ENCODE measurements around the gene ADCY6. TPM values are rescaled to one million over a fixed set of nuclear protein-coding genes. Genes with fewer than 3 reads are reported as not detected.

Gene ADCY6
- total RNA-seq, 6 experiments from 2014 or later: 10.9 to 21.4 (median 14.4) TPM

GRCh38 chr12:48768736-48769135 lies 20.2 kb downstream of the ADCY6 start:
- WGBS (ENCODE audit: insufficient coverage, low coverage, low lambda C conversion rate, missing lambda C conversion rate): 97% methylated on average over 6 of the region's 9 CpGs
- H3K4me1 ChIP-seq: no peaks in the 10 kb centered on the region
- no peaks in the 10 kb centered on the region for H3K9me3 ChIP-seq
- ATAC-seq (no peak), DNase-seq (no peak)
- H3K36me3 ChIP-seq: peaks cover 4 to 41% (median 12%) of the 10 kb centered on the region in 4 donors
- no peak overlapping the region for H3K4me3 ChIP-seq
- intact Hi-C loops (cut with DNase I): no loop called here
- no peak for TF ChIP-seq CTCF (IDR thresholded peaks at IDR 0.05)
- TF ChIP-seq POLR2A (IDR thresholded peaks at IDR 0.05): no peak
- no peak overlapping the region for H3K27ac ChIP-seq
- H3K27me3 ChIP-seq: no peaks in the 10 kb centered on the region

- ATAC-seq: no peak
- H3K9me3 ChIP-seq: no peaks in the 10 kb centered on the region
- intact Hi-C loops (cut with DNase I): no loop called here
- peaks cover 4 to 35% (median 12%) of the 10 kb centered on the region in 4 donors for H3K36me3 ChIP-seq
- H3K4me1 ChIP-seq: no peaks in the 10 kb centered on the region
- no peaks in the 10 kb centered on the region for H3K27me3 ChIP-seq
- TF ChIP-seq POLR2A (IDR thresholded peaks at IDR 0.05) (no peak), CTCF (IDR thresholded peaks at IDR 0.05) (no peak)
- no peak overlapping the region for H3K27ac ChIP-seq
- H3K4me3 ChIP-seq: no peak overlapping the region
- WGBS (ENCODE audit: insufficient coverage, low coverage, low lambda C conversion rate, missing lambda C conversion rate): no CpG with 5 or more reads among the region's 2 CpGs
- DNase-seq: no peak
Measured at GRCh38 chr12:48768147-48768546, 20.7 kb downstream of the ADCY6 start.

GRCh38 chr12:48767521-48767920 lies 21.4 kb downstream of the ADCY6 start:
- no peaks in the 10 kb centered on the region for H3K27me3 ChIP-seq
- ATAC-seq (no peak), DNase-seq (no peak)
- no peaks in the 10 kb centered on the region for H3K9me3 ChIP-seq
- H3K27ac ChIP-seq: no peak overlapping the region
- H3K4me3 ChIP-seq: no peak overlapping the region
- peaks cover 4 to 28% (median 12%) of the 10 kb centered on the region in 4 donors for H3K36me3 ChIP-seq
- H3K4me1 ChIP-seq: no peaks in the 10 kb centered on the region
- WGBS (ENCODE audit: insufficient coverage, low coverage, low lambda C conversion rate, missing lambda C conversion rate): 80% methylated on average over 1 of the region's 6 CpGs
- TF ChIP-seq POLR2A (IDR thresholded peaks at IDR 0.05) (no peak), CTCF (IDR thresholded peaks at IDR 0.05) (no peak)
- intact Hi-C loops (cut with DNase I): no loop called here

GRCh38 chr12:48767047-48767446 lies 21.8 kb downstream of the ADCY6 start:
- no peak overlapping the region for H3K4me3 ChIP-seq
- H3K27me3 ChIP-seq: no peaks in the 10 kb centered on the region
- no peak overlapping the region for H3K27ac ChIP-seq
- peaks cover 4 to 24% (median 9%) of the 10 kb centered on the region in 4 donors for H3K36me3 ChIP-seq
- H3K4me1 ChIP-seq: no peaks in the 10 kb centered on the region
- intact Hi-C loops (cut with DNase I): no loop called here
- TF ChIP-seq CTCF (IDR thresholded peaks at IDR 0.05): no peak
- TF ChIP-seq POLR2A (IDR thresholded peaks at IDR 0.05): no peak
- WGBS (ENCODE audit: insufficient coverage, low coverage, low lambda C conversion rate, missing lambda C conversion rate): 79% methylated on average over 2 of the region's 4 CpGs
- H3K9me3 ChIP-seq: no peaks in the 10 kb centered on the region
- peak in 1 of 4 donors; percentile 24 for ATAC-seq
- no peak for DNase-seq

- Histone ChIP-seq H3K27me3 (no peaks in the 10 kb centered on the region), H3K27ac (no peak overlapping the region), H3K9me3 (no peaks in the 10 kb centered on the region), H3K4me1 (no peaks in the 10 kb centered on the region), H3K4me3 (no peak overlapping the region), H3K36me3 (peaks cover 0 to 12% (median 4%) of the 10 kb centered on the region in 4 donors)
- no peak for DNase-seq
- ATAC-seq: peak in 3 of 4 donors; percentile 14 to 23 (median 18)
- no peak for TF ChIP-seq CTCF (IDR thresholded peaks at IDR 0.05)
- TF ChIP-seq POLR2A (IDR thresholded peaks at IDR 0.05): no peak
- intact Hi-C loops (cut with DNase I): no loop called here
- 39% methylated on average over 4 of the region's 5 CpGs for WGBS (ENCODE audit: insufficient coverage, low coverage, low lambda C conversion rate, missing lambda C conversion rate)
Measured at GRCh38 chr12:48765753-48766162, 23.1 kb downstream of the ADCY6 start.
